GM10248 (cell line): Measurements from ENCODE around the gene IZUMO4.

ENCODE experiments used
- CTCF ChIA-PET: fragments of 300-600 bp; sonication (Branson Sonifier 250); formaldehyde crosslinking; extraction: SDS; loops from one replicate; lab custom pipeline; 2021; ENCODE audit warnings: antibody characterized with exemption; lab: Yijun Ruan, JAX
- POLR2A ChIA-PET: fragments of 350-650 bp; sonication (Branson Sonifier 250); formaldehyde crosslinking; extraction: SDS; loops from one replicate; lab custom pipeline; 2020; ENCODE audit warnings: antibody characterized with exemption; lab: Yijun Ruan, JAX
- DNase-seq: peaks from one replicate; pipeline ENCODE4 v3.0.0; 2012; ENCODE audit errors: extremely low spot score
- CTCF ChIP-seq: IDR thresholded peaks from 2 replicates; pipeline ENCODE4 v1.5.1; 2012; ENCODE audit warnings: mild to moderate bottlenecking, low read depth; ENCODE audit errors: extremely low read depth, missing control alignments, control extremely low read depth

Gene IZUMO4

GRCh38 chr19:2054763-2055162 is 42.0 kb upstream of the IZUMO4 start:
- no peak for DNase-seq
- ChIA-PET CTCF (no interaction called here), POLR2A (interaction anchor here (0.7 kb wide), 1 partner anchor 196 kb away, joined by 3 read pairs; no protein-coding TSS in a partner anchor)
- TF ChIP-seq CTCF, result no peak

DNA sequence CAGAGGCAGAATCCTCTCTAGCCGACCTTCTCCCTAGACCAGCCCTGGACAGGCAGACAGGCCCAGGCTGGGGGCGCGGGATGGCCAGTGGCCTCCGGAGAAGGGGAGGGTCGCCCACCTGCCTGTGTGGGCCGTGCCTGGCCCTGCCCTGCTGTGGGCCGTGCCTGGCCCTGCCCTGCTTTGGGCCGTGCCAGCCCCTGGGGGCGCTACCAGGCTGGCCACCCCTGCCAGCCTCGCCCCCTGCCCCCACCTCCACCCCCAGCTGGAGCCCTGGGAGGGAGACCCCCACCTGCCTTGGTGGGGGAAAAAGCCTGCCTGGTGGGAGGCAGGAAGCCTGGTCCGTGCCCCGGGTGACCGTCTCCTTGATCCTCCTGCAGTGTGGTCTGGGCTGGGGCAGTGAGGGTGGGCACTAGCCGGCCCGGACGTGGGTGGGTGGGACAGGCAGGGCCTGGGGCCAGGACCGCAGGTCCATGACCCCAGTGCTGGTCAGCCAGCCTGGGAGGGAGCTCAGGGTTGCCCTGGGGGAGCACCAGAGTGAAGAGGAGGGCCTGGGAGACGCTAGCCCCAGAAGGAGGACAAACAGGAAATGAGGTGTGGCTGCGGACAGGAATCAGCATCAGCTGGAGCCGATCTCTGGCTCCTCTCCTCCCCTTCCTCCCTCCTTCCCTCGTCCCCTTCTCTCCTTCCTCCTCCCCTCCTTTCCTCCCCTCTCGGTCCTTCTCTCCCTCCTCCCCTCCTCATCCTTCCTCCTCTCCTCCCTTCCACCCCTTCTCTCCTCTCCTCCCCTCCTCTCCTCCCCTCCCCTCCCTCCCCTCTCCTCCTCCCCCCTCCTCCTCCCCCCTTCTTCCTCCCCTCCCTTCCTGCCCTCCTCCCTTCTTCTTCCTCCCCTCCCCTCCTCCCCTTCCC is 40.5 kb upstream of the IZUMO4 start:
- ChIA-PET POLR2A (interaction anchor here (0.9 kb wide), 2 partner anchors 9 to 12 kb away, joined by 3 to 8 read pairs; no protein-coding TSS in a partner anchor), CTCF (interaction anchor here (1.1 kb wide), 1 partner anchor 9 kb away, joined by 5 read pairs; no protein-coding TSS in a partner anchor)
- TF ChIP-seq CTCF, result no peak
- DNase-seq, result no peak

DNA sequence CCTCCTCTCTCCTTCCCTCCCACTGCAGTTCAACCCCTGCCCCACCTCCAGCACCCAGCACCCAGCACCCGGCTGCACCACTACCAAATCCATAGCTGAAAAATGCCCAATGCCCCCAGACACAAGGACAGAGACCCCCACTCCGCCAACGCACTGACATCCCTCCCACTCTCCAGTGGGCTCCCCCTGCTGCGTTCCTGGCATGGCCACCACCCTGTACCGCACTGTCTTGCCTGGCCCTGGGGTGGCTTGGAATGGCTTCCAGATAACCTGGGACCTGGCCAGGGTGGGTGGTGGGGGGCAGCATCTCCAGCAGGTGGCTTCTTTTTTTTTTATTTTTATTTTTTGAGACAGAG is 39.9 kb upstream of the IZUMO4 start:
- CTCF ChIA-PET, result interaction anchor here (1.1 kb wide), 1 partner anchor 10 kb away, joined by 5 read pairs; no protein-coding TSS in a partner anchor

GRCh38 chr19:2057484-2058469 is 38.9 kb upstream of the IZUMO4 start:
- no peak for DNase-seq
- no peak for TF ChIP-seq CTCF
- POLR2A ChIA-PET, result interaction anchor here (1.1 kb wide), 1 partner anchor 38 kb away, joined by 3 read pairs; no protein-coding TSS in a partner anchor
- CTCF ChIA-PET, result interaction anchor here (1.4 kb wide), 1 partner anchor 30 kb away, joined by 4 read pairs; no protein-coding TSS in a partner anchor

More for the DNA sequence above, 39.9 kb upstream of the IZUMO4 start:
- DNase-seq, result no peak
- no peak for TF ChIP-seq CTCF
- POLR2A ChIA-PET, result interaction anchor here (0.9 kb wide), 2 partner anchors 10 to 11 kb away, joined by 3 to 8 read pairs; no protein-coding TSS in a partner anchor

DNA sequence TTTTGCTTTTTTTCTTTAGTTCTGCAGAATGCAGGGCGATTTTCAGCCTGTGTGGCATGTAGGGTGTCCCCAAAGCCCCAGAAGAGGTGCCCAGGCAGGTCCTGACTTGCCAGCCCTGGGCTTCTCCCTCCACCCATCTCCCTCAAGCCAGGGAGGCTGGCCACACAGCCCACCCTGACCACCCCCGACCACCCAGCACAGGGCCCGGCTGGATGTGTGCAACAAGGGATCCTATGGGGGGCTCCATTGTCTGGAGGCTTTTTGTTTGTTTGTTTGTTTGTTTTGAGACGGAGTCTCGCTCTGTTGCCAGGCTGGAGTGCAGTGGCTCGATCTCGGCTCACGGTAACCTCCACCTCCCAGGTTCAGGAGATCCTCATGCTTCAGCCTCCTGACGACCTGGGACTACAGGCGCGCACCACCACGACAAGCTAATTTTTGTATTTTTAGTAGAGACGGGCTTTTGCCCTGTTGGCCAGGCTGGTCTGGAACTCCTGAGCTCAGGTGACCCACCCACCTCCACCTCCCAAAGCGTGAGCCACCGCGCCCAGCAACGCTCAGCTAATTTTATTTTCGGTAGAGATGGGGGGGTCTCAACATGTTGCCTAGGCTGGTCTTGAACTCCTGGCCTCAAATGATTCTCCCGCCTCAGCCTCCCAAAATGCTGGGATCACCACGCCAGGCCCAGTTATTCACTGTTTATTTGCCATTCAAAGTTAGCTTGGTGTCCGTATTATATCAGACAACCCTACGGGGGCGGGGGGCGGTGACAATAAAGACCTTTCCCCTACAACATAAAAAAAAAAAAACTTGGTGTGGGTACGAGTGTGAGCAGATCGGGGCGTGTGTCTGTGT is 37.9 kb upstream of the IZUMO4 start:
- CTCF ChIA-PET, result interaction anchor here (1.4 kb wide), 1 partner anchor 29 kb away, joined by 4 read pairs; no protein-coding TSS in a partner anchor
- POLR2A ChIA-PET, result interaction anchor here (0.6 to 1.1 kb wide), 2 partner anchors 37 to 88 kb away, joined by 3 to 9 read pairs; no protein-coding TSS in a partner anchor
- no peak for TF ChIP-seq CTCF

More for the DNA sequence above, 37.9 kb upstream of the IZUMO4 start:
- DNase-seq, result no peak
